Vagina (tissue), 2 donors: ENCODE data around the gene MFSD2A.

Experiments used
- POLR2A ChIP-seq, 2 donors: fragments of 450-650 bp; IDR thresholded peaks; one replicate each; pipeline ENCODE4 v1.6.1; 2017; ENCODE audit warnings: antibody characterized with exemption in 2 of 2, mild to moderate bottlenecking in 2 of 2, moderate library complexity in 2 of 2
- TF ChIP-seq, protein P1 (sequence below), 3 experiments: fragments of 450-650 bp in 2 of 3; fragments of 200-600 bp in 1 of 3; sonication (generic) in 1 of 3; IDR thresholded peaks; one replicate each; pipeline ENCODE4 v1.5.1; 2017 to 2019; ENCODE audit warnings: antibody characterized with exemption in 3 of 3, mild to moderate bottlenecking in 2 of 3, moderate library complexity in 2 of 3

DNA sequence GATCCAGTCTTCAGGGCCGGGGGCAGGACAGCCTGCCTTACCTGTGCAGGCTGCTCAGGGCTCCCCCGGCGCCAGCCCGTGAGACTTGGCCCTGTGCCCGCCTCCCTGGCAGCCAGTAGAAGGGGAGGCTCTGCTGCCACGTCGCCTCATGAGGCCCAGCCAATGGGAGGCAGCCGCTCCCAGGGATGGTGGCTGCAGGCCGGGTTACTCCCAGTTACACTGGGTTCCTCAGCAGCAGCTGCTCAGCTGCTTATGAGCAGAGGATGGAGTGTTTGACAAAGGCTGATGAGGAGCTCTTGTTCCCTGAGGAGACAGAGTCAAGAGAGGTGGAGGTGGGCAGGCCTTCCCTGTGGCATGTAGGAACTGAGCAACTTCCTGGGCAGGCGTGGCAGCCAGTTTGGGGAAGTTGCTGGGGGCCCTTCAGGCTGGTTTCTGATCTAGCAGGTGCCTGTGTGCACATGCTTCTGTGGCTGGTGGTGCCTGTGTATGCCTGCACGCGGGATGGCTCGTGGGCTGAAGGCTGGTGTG lies 5.5 kb downstream of the MFSD2A start:
- TF ChIP-seq, protein P1, sequence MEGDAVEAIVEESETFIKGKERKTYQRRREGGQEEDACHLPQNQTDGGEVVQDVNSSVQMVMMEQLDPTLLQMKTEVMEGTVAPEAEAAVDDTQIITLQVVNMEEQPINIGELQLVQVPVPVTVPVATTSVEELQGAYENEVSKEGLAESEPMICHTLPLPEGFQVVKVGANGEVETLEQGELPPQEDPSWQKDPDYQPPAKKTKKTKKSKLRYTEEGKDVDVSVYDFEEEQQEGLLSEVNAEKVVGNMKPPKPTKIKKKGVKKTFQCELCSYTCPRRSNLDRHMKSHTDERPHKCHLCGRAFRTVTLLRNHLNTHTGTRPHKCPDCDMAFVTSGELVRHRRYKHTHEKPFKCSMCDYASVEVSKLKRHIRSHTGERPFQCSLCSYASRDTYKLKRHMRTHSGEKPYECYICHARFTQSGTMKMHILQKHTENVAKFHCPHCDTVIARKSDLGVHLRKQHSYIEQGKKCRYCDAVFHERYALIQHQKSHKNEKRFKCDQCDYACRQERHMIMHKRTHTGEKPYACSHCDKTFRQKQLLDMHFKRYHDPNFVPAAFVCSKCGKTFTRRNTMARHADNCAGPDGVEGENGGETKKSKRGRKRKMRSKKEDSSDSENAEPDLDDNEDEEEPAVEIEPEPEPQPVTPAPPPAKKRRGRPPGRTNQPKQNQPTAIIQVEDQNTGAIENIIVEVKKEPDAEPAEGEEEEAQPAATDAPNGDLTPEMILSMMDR (IDR thresholded peaks at IDR 0.05): no peak
- no peak for TF ChIP-seq POLR2A (IDR thresholded peaks at IDR 0.05)
